ENCODE results near the gene CACNA1B.

- TF ChIP-seq POLR2AphosphoS5 (IDR thresholded peaks at IDR 0.05) = no peak
- TF ChIP-seq CTCF (IDR thresholded peaks at IDR 0.05) = no peak
Observed at GRCh38 chr9:138044485-138045383, 167.2 kb downstream of the CACNA1B start.

Measured in suprapubic skin (tissue), 3 donors.